Panc1 (cell line): Measurements from ENCODE around the gene BHLHA15.

Experiments
- CTCF ChIP-seq: fragments of 450-650 bp; IDR thresholded peaks from 2 replicates; pipeline ENCODE4 v1.5.1; 2017; ENCODE audit warnings: mild to moderate bottlenecking
- REST ChIP-seq, 2 experiments: IDR thresholded peaks; 2 replicates each; pipeline ENCODE4 v1.6.1; 2011 to 2012; ENCODE audit warnings: low read depth in 2 of 2, control low read depth in 1 of 2, low read length in 1 of 2, mild to moderate bottlenecking in 1 of 2, moderate library complexity in 1 of 2; ENCODE audit not compliant: insufficient read depth in 1 of 2

GRCh38 chr7:98227939-98228338 is 16.7 kb downstream of the BHLHA15 start:
- TF ChIP-seq CTCF = no peak
- no peak for TF ChIP-seq REST (IDR thresholded peaks at IDR 0.05; ENCODE audit: insufficient read depth in 1 of 2, low read depth in 2 of 2, low read length in 1 of 2)
